HepG2 (cell line): Measurements from ENCODE around the gene FIZ1. TPM values are rescaled to one million over a fixed set of nuclear protein-coding genes. Genes with fewer than 3 reads are reported as not detected.

Source experiments
- ARID5B ChIP-seq: IDR thresholded peaks from 2 replicates; pipeline ENCODE4 v1.4.0; 2020; ENCODE audit warnings: mild to moderate bottlenecking, missing genetic modification reagents
- CENPT ChIP-seq: sonication (generic); formaldehyde crosslinking; IDR thresholded peaks from 2 replicates; pipeline ENCODE4 v1.8.0; 2022; ENCODE audit warnings: low read depth, mild to moderate bottlenecking, moderate library complexity, missing genetic modification reagents
- IRF2 ChIP-seq: IDR thresholded peaks from 2 replicates; pipeline ENCODE4 v1.6.1; 2018; ENCODE audit warnings: missing genetic modification reagents, missing compliant biosample characterization
- KLF11 ChIP-seq: IDR thresholded peaks from 2 replicates; pipeline ENCODE4 v1.6.1; 2016; ENCODE audit warnings: missing compliant biosample characterization
- NFKB2 ChIP-seq: sonication (generic); formaldehyde crosslinking; IDR thresholded peaks from 2 replicates; pipeline ENCODE4 v1.4.0; 2020; ENCODE audit warnings: missing genetic modification reagents, borderline replicate concordance
- POLR2AphosphoS5 ChIP-seq: IDR thresholded peaks from 2 replicates; pipeline ENCODE4 v1.6.1; 2012; ENCODE audit warnings: low read depth, low read length
- SCMH1 ChIP-seq: sonication (generic); formaldehyde crosslinking; IDR thresholded peaks from 2 replicates; pipeline ENCODE4 v1.9.0; 2021; ENCODE audit warnings: missing genetic modification reagents, mild to moderate bottlenecking, borderline replicate concordance
- SIN3A ChIP-seq: IDR thresholded peaks from 2 replicates; pipeline ENCODE4 v1.6.1; 2011; ENCODE audit warnings: low read depth, mild to moderate bottlenecking, control low read depth, low read length, borderline replicate concordance
- TEAD3 ChIP-seq: optimal IDR thresholded peaks from 2 replicates; pipeline ENCODE3; 2016; ENCODE audit warnings: borderline replicate concordance
- ZNF205 ChIP-seq: IDR thresholded peaks from 2 replicates; pipeline ENCODE4 v1.6.1; 2018; ENCODE audit warnings: missing biosample characterization, missing genetic modification reagents
- ZNF367 ChIP-seq: sonication (generic); formaldehyde crosslinking; IDR thresholded peaks from 2 replicates; pipeline ENCODE4 v1.4.0; 2020; ENCODE audit warnings: missing genetic modification reagents, borderline replicate concordance
- ZNF44 ChIP-seq: sonication (generic); formaldehyde crosslinking; IDR thresholded peaks from 2 replicates; pipeline ENCODE4 v1.5.1; 2020; ENCODE audit warnings: mild to moderate bottlenecking, missing genetic modification reagents
- ZNF557 ChIP-seq: sonication (generic); formaldehyde crosslinking; IDR thresholded peaks from 2 replicates; pipeline ENCODE4 v1.4.0; 2020; ENCODE audit warnings: missing genetic modification reagents
- ZNF562 ChIP-seq: sonication (generic); formaldehyde crosslinking; IDR thresholded peaks from 2 replicates; pipeline ENCODE4 v1.8.0; 2022; ENCODE audit warnings: missing genetic modification reagents, borderline replicate concordance
- ZNF75D ChIP-seq: sonication (generic); formaldehyde crosslinking; IDR thresholded peaks from 2 replicates; pipeline ENCODE4 v1.8.1; 2023; ENCODE audit warnings: missing genetic modification reagents, mild to moderate bottlenecking, borderline replicate concordance
- ZNF761 ChIP-seq: sonication (generic); formaldehyde crosslinking; conservative IDR thresholded peaks from 2 replicates; pipeline ENCODE4 v1.4.0; 2020; ENCODE audit warnings: mild to moderate bottlenecking, missing genetic modification reagents
- polyA plus RNA-seq, 8 experiments: library from polyadenylated mRNA; depleted of rRNA in 3 of 8; stranded (reverse) in 7 of 8; unstranded in 1 of 8; fragments of >200 nt; fragmentation: Illumina TruSeq in 4 of 8; extraction: Trizol in 4 of 8; gene quantifications; 2 replicates each; pipeline versions ENCODE4 v1.2.1 to v1.2.3, GENCODE V29; 2011 to 2016; ENCODE audit warnings: low read depth in 4 of 8, missing spikeins in 1 of 8, mixed read lengths in 1 of 8; ENCODE audit not compliant: insufficient read depth in 1 of 8
- total RNA-seq, 5 experiments: library from RNA; depleted of rRNA; stranded (reverse); fragments of >200 nt; fragmentation: Illumina TruSeq; extraction: Trizol; gene quantifications; 2 replicates each; pipeline ENCODE4 v1.2.3, GENCODE V29; 2016; ENCODE audit warnings: low read depth in 1 of 5
- TF ChIP-seq, protein P1 (sequence below): sonication (generic); formaldehyde crosslinking; IDR thresholded peaks from 2 replicates; pipeline ENCODE4 v1.5.0; 2020; ENCODE audit warnings: mild to moderate bottlenecking, missing genetic modification reagents, borderline replicate concordance

Gene FIZ1
- total and polyA plus RNA-seq, 2 of the 13 experiments (the other 11 are each of a cell fraction or from before 2014, with no cell fraction given): 3.6 to 5.9 TPM

GRCh38 chr19:55586976-55587668 lies 12.2 kb downstream of the FIZ1 start (continued):
- TF ChIP-seq ZNF557 (CRISPR knock-in tag) (no peak), CENPT (CRISPR knock-in tag) (no peak), ARID5B (CRISPR knock-in tag) (0 out of 2 replicates have a peak, but pooled peaks have one; percentile 8), ZNF205 (no peak), ZNF562 (CRISPR knock-in tag) (no peak), IRF2 (CRISPR knock-in tag) (no peak), ZNF761 (no peak), NFKB2 (CRISPR knock-in tag) (no peak), KLF11 (peak; percentile 39; the same call in 1 of the 2 replicates), ZNF75D (no peak), ZNF367 (CRISPR knock-in tag) (no peak), SIN3A (peak; percentile 83; the same call in 1 of the 2 replicates), POLR2AphosphoS5 (0 out of 2 replicates have a peak, but pooled peaks have one; percentile 22), SCMH1 (CRISPR knock-in tag) (no peak), TEAD3 (CRISPR knock-in tag) (no peak), ZNF44 (CRISPR knock-in tag) (no peak)
- TF ChIP-seq, protein P1, sequence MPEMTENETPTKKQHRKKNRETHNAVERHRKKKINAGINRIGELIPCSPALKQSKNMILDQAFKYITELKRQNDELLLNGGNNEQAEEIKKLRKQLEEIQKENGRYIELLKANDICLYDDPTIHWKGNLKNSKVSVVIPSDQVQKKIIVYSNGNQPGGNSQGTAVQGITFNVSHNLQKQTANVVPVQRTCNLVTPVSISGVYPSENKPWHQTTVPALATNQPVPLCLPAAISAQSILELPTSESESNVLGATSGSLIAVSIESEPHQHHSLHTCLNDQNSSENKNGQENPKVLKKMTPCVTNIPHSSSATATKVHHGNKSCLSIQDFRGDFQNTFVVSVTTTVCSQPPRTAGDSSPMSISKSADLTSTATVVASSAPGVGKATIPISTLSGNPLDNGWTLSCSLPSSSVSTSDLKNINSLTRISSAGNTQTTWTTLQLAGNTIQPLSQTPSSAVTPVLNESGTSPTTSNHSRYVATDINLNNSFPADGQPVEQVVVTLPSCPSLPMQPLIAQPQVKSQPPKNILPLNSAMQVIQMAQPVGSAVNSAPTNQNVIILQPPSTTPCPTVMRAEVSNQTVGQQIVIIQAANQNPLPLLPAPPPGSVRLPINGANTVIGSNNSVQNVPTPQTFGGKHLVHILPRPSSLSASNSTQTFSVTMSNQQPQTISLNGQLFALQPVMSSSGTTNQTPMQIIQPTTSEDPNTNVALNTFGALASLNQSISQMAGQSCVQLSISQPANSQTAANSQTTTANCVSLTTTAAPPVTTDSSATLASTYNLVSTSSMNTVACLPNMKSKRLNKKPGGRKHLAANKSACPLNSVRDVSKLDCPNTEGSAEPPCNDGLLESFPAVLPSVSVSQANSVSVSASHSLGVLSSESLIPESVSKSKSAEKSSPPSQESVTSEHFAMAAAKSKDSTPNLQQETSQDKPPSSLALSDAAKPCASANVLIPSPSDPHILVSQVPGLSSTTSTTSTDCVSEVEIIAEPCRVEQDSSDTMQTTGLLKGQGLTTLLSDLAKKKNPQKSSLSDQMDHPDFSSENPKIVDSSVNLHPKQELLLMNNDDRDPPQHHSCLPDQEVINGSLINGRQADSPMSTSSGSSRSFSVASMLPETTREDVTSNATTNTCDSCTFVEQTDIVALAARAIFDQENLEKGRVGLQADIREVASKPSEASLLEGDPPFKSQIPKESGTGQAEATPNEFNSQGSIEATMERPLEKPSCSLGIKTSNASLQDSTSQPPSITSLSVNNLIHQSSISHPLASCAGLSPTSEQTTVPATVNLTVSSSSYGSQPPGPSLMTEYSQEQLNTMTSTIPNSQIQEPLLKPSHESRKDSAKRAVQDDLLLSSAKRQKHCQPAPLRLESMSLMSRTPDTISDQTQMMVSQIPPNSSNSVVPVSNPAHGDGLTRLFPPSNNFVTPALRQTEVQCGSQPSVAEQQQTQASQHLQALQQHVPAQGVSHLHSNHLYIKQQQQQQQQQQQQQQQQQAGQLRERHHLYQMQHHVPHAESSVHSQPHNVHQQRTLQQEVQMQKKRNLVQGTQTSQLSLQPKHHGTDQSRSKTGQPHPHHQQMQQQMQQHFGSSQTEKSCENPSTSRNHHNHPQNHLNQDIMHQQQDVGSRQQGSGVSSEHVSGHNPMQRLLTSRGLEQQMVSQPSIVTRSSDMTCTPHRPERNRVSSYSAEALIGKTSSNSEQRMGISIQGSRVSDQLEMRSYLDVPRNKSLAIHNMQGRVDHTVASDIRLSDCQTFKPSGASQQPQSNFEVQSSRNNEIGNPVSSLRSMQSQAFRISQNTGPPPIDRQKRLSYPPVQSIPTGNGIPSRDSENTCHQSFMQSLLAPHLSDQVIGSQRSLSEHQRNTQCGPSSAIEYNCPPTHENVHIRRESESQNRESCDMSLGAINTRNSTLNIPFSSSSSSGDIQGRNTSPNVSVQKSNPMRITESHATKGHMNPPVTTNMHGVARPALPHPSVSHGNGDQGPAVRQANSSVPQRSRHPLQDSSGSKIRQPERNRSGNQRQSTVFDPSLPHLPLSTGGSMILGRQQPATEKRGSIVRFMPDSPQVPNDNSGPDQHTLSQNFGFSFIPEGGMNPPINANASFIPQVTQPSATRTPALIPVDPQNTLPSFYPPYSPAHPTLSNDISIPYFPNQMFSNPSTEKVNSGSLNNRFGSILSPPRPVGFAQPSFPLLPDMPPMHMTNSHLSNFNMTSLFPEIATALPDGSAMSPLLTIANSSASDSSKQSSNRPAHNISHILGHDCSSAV (CRISPR knock-in tag): no peak
